ENCODE measurements around the gene TAPBP. TPM values are rescaled to one million over a fixed set of nuclear protein-coding genes. Genes with fewer than 3 reads are reported as not detected.
A peak's percentile ranks its signal among the peaks of the same experiment; 100 is the strongest.
"Not testable (repeated sequence)": the region's sequence is repeated elsewhere in the genome, so short reads cannot be mapped to it uniquely, and the experiment has no call there.

Gene TAPBP
- total RNA-seq (38.8 and 56.0 TPM in 2 replicates), polyA plus RNA-seq (50.3 and 55.4 TPM in 2 replicates), polyA minus RNA-seq (ENCODE audit: low replicate concordance) (94.8 and 117 TPM in 2 replicates)
- polyA plus RNA-seq (2012), result 62.8 and 67.0 TPM in 2 replicates

GRCh38 chr6:33313709-33314514, at the start of gene TAPBP:
Gene TAPBP (minus strand): TSS chr6:33314078. CDS start chr6:33314041, 37 bp downstream.
- H4K20me1 ChIP-seq (ENCODE audit: control insufficient read depth, extremely low read depth, insufficient read depth, low read length), result no peaks in the 10 kb centered on the region
- peaks cover 37% of the 10 kb centered on the region for H3K79me2 ChIP-seq (ENCODE audit: control insufficient read depth, insufficient read depth, low read length)
- DNase-seq (ENCODE audit: low read depth in 2 of 2), result peak; percentile 56
- H3K27ac ChIP-seq (ENCODE audit: insufficient read depth, low read length), result peak within 1 kb of the TSS; percentile 98
- H2AFZ ChIP-seq (ENCODE audit: low read length), result peak within 1 kb of the TSS; percentile 84
- H3K4me1 ChIP-seq (ENCODE audit: control insufficient read depth, extremely low read depth, insufficient read depth, low read length), result peaks cover 15% of the 10 kb centered on the region
- H3K27me3 ChIP-seq (ENCODE audit: control insufficient read depth, insufficient read depth, low read length), result no peaks in the 10 kb centered on the region
- TF ChIP-seq, protein P1, sequence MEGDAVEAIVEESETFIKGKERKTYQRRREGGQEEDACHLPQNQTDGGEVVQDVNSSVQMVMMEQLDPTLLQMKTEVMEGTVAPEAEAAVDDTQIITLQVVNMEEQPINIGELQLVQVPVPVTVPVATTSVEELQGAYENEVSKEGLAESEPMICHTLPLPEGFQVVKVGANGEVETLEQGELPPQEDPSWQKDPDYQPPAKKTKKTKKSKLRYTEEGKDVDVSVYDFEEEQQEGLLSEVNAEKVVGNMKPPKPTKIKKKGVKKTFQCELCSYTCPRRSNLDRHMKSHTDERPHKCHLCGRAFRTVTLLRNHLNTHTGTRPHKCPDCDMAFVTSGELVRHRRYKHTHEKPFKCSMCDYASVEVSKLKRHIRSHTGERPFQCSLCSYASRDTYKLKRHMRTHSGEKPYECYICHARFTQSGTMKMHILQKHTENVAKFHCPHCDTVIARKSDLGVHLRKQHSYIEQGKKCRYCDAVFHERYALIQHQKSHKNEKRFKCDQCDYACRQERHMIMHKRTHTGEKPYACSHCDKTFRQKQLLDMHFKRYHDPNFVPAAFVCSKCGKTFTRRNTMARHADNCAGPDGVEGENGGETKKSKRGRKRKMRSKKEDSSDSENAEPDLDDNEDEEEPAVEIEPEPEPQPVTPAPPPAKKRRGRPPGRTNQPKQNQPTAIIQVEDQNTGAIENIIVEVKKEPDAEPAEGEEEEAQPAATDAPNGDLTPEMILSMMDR (conservative IDR thresholded peaks at IDR 0.05 in 1 of 2, IDR thresholded peaks at IDR 0.05 in 1 of 2; ENCODE audit: low read depth in 1 of 2, low read length in 2 of 2), result no peak
- H3K9ac ChIP-seq (ENCODE audit: insufficient read depth, low read length), result peak within 1 kb of the TSS; percentile 96
- no peaks in the 10 kb centered on the region for H3K9me3 ChIP-seq (ENCODE audit: control insufficient read depth, insufficient read depth, low read depth, low read length)
- peaks cover 9% of the 10 kb centered on the region for H3K36me3 ChIP-seq (ENCODE audit: control insufficient read depth, insufficient read depth, low read length)
- H3K4me3 ChIP-seq (replicated peaks in 1 of 4; ENCODE audit: control extremely low read depth in 1 of 4, insufficient read depth in 1 of 4, low read depth in 3 of 4, low read length in 4 of 4), result peak within 1 kb of the TSS; percentile 70 to 97 (median 89)
- peak within 1 kb of the TSS; percentile 82 for H3K4me2 ChIP-seq (ENCODE audit: extremely low read depth, insufficient read depth, low read length)

DNA sequence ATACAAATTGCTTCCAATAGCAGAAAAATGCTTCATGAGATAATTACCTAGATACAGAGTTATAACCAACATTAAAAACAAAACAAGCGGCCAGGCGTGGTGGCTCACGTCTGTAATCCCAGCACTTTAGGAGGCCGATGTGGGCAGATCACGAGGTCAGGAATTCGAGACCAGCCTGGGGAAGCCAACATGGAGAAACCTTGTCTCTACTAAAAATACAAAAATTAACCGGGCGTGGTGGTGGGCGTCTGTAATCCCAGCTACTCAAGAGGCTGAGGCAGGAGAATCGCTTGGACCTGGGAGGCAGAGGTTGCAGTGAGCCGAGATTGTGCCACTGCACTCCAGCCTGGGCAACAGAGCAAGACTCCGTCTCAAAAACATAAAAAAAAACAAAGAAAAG, 49.6 kb upstream of the TAPBP start:
- H3K27me3 ChIP-seq (ENCODE audit: control insufficient read depth, insufficient read depth, low read length); H4K20me1 ChIP-seq (ENCODE audit: control insufficient read depth, extremely low read depth, insufficient read depth, low read length); H3K9ac ChIP-seq (ENCODE audit: insufficient read depth, low read length); H3K27ac ChIP-seq (ENCODE audit: insufficient read depth, low read length); H3K4me2 ChIP-seq (ENCODE audit: extremely low read depth, insufficient read depth, low read length); H3K4me3 ChIP-seq (replicated peaks in 1 of 4; ENCODE audit: control extremely low read depth in 1 of 4, insufficient read depth in 1 of 4, low read depth in 3 of 4, low read length in 4 of 4); H3K79me2 ChIP-seq (ENCODE audit: control insufficient read depth, insufficient read depth, low read length); H2AFZ ChIP-seq (ENCODE audit: low read length); DNase-seq (ENCODE audit: low read depth in 2 of 2); H3K4me1 ChIP-seq (ENCODE audit: control insufficient read depth, extremely low read depth, insufficient read depth, low read length); H3K36me3 ChIP-seq (ENCODE audit: control insufficient read depth, insufficient read depth, low read length); H3K9me3 ChIP-seq (ENCODE audit: control insufficient read depth, insufficient read depth, low read depth, low read length): not testable (repeated sequence)

GRCh38 chr6:33359331-33359730, 45.5 kb upstream of the TAPBP start:
- H3K27ac ChIP-seq (ENCODE audit: insufficient read depth, low read length), result no peak overlapping the region
- H3K27me3 ChIP-seq (ENCODE audit: control insufficient read depth, insufficient read depth, low read length), result peaks cover 9% of the 10 kb centered on the region
- no peak for DNase-seq (ENCODE audit: low read depth in 2 of 2)
- H3K4me2 ChIP-seq (ENCODE audit: extremely low read depth, insufficient read depth, low read length), result no peak overlapping the region
- no peak overlapping the region for H2AFZ ChIP-seq (ENCODE audit: low read length)
- H3K9me3 ChIP-seq (ENCODE audit: control insufficient read depth, insufficient read depth, low read depth, low read length), result no peaks in the 10 kb centered on the region
- TF ChIP-seq, protein P1 (conservative IDR thresholded peaks at IDR 0.05 in 1 of 2, IDR thresholded peaks at IDR 0.05 in 1 of 2; ENCODE audit: low read depth in 1 of 2, low read length in 2 of 2), result no peak
- no peak for TF ChIP-seq EZH2 (IDR thresholded peaks at IDR 0.05; ENCODE audit: low read length, missing control alignments)
- peaks cover under 1% of the 10 kb centered on the region for H3K4me1 ChIP-seq (ENCODE audit: control insufficient read depth, extremely low read depth, insufficient read depth, low read length)
- no peaks in the 10 kb centered on the region for H3K79me2 ChIP-seq (ENCODE audit: control insufficient read depth, insufficient read depth, low read length)
- H3K4me3 ChIP-seq (replicated peaks in 1 of 4; ENCODE audit: control extremely low read depth in 1 of 4, insufficient read depth in 1 of 4, low read depth in 3 of 4, low read length in 4 of 4), result no peak overlapping the region
- no peak overlapping the region for H3K9ac ChIP-seq (ENCODE audit: insufficient read depth, low read length)
- no peaks in the 10 kb centered on the region for H3K36me3 ChIP-seq (ENCODE audit: control insufficient read depth, insufficient read depth, low read length)
- H4K20me1 ChIP-seq (ENCODE audit: control insufficient read depth, extremely low read depth, insufficient read depth, low read length), result no peaks in the 10 kb centered on the region

- H2AFZ ChIP-seq (ENCODE audit: low read length); H3K9me3 ChIP-seq (ENCODE audit: control insufficient read depth, insufficient read depth, low read depth, low read length); DNase-seq (ENCODE audit: low read depth in 2 of 2); H3K36me3 ChIP-seq (ENCODE audit: control insufficient read depth, insufficient read depth, low read length); H3K4me2 ChIP-seq (ENCODE audit: extremely low read depth, insufficient read depth, low read length); H3K4me3 ChIP-seq (replicated peaks in 1 of 4; ENCODE audit: control extremely low read depth in 1 of 4, insufficient read depth in 1 of 4, low read depth in 3 of 4, low read length in 4 of 4); H3K4me1 ChIP-seq (ENCODE audit: control insufficient read depth, extremely low read depth, insufficient read depth, low read length); H3K79me2 ChIP-seq (ENCODE audit: control insufficient read depth, insufficient read depth, low read length); H4K20me1 ChIP-seq (ENCODE audit: control insufficient read depth, extremely low read depth, insufficient read depth, low read length); H3K9ac ChIP-seq (ENCODE audit: insufficient read depth, low read length); H3K27ac ChIP-seq (ENCODE audit: insufficient read depth, low read length): not testable (repeated sequence)
- H3K27me3 ChIP-seq (ENCODE audit: control insufficient read depth, insufficient read depth, low read length), result peaks cover 13% of the 10 kb centered on the region
These were observed 43.4 kb upstream of the TAPBP start for GRCh38 chr6:33357160-33357871.

Data from fibroblast of lung (primary cell).